ENCODE measurements around the gene TTC34.
A peak's percentile ranks its signal among the peaks of the same experiment; 100 is the strongest.

The TTC34 gene

GRCh38 chr1:2828586-2829250 lies 27.2 kb upstream of the TTC34 start:
- no peak for DNase-seq

- no peak for DNase-seq
Measured at GRCh38 chr1:2826736-2827292, 25.3 kb upstream of the TTC34 start.

- DNase-seq = no peak
Measured at GRCh38 chr1:2826316-2826715, 24.8 kb upstream of the TTC34 start.

GRCh38 chr1:2825487-2826189 lies 24.1 kb upstream of the TTC34 start:
- DNase-seq = no peak

GRCh38 chr1:2824999-2825398 lies 23.5 kb upstream of the TTC34 start:
- DNase-seq = no peak

GRCh38 chr1:2823921-2824610 lies 22.6 kb upstream of the TTC34 start:
- DNase-seq = no peak

- DNase-seq = no peak
Measured at GRCh38 chr1:2822621-2823145, 21.2 kb upstream of the TTC34 start.

GRCh38 chr1:2821966-2822620 lies 20.6 kb upstream of the TTC34 start:
- peak; percentile 32 for DNase-seq

GRCh38 chr1:2821373-2821955 lies 20.0 kb upstream of the TTC34 start:
- DNase-seq = no peak

- no peak for DNase-seq
Measured at GRCh38 chr1:2820731-2821372, 19.4 kb upstream of the TTC34 start.

GRCh38 chr1:2819831-2820730 lies 18.6 kb upstream of the TTC34 start:
- DNase-seq = no peak

- DNase-seq = no peak
Measured at GRCh38 chr1:2819429-2819828, 17.9 kb upstream of the TTC34 start.

- no peak for DNase-seq
Measured at GRCh38 chr1:2817784-2818564, 16.5 kb upstream of the TTC34 start.

- no peak for DNase-seq
Measured at GRCh38 chr1:2816786-2817185, 15.3 kb upstream of the TTC34 start.

GRCh38 chr1:2815551-2815950 lies 14.1 kb upstream of the TTC34 start:
- DNase-seq = no peak

- no peak for DNase-seq
Measured at GRCh38 chr1:2814511-2815075, 13.1 kb upstream of the TTC34 start.

GRCh38 chr1:2812939-2813653 lies 11.6 kb upstream of the TTC34 start:
- no peak for DNase-seq

GRCh38 chr1:2812136-2812535 lies 10.6 kb upstream of the TTC34 start:
- no peak for DNase-seq

GRCh38 chr1:2811533-2811918 lies 10.0 kb upstream of the TTC34 start:
- no peak for DNase-seq

All from CD4-positive, alpha-beta T cell treated with Interleukin-21 for 1 hour (primary cell).